ENCODE data around the gene HIPK1.
"Not testable (repeated sequence)": the region's sequence is repeated elsewhere in the genome, so short reads cannot be mapped to it uniquely, and the experiment has no call there.

The HIPK1 gene

DNA sequence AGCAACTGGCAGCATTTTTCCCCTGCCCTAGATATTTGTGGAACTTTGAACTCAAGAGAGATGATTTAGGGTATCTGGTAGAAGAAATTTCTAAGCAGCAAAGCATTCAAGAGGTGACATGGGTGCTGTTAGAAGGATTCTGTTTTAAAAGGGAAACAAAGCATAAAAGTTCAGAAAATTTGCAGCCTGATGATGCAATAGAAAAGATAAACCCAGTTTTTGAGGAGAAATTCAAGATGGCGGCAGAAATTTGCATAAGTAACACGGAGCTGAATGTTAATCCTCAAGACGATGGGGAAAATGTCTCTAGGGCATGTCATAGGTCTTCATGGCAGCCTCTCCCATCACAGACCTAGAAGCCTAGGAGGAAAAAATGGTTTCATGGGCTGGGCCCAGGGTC lies 90.6 kb downstream of the HIPK1 start:
- DNase-seq: not testable (repeated sequence)

- DNase-seq: no peak
Measured at GRCh38 chr1:114021665-114022099, 92.6 kb downstream of the HIPK1 start.

- no peak for DNase-seq
Measured at GRCh38 chr1:114022877-114023276, 93.8 kb downstream of the HIPK1 start.

- DNase-seq: no peak
Measured at GRCh38 chr1:114023377-114023776, 94.3 kb downstream of the HIPK1 start.

DNA sequence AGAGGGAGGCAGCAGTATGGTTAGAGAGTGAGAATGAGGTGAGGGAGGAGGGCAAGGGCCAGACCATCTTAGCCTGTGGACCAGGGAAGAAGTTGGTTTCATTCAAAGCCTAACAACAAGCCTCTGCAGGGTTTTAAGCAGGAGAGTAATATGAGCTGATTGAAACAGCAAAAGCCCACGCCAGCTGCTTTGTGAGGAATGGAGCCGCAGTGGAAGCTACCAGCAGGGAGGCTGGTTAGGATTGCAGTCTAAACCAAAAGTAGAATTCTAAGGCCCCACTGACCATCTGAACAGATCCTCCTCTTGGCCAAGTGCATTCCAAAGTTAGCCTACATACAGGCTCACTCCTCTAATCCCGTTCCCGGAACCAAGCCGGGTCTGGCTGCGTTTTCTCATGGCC lies 94.9 kb downstream of the HIPK1 start:
- DNase-seq: no peak

DNA sequence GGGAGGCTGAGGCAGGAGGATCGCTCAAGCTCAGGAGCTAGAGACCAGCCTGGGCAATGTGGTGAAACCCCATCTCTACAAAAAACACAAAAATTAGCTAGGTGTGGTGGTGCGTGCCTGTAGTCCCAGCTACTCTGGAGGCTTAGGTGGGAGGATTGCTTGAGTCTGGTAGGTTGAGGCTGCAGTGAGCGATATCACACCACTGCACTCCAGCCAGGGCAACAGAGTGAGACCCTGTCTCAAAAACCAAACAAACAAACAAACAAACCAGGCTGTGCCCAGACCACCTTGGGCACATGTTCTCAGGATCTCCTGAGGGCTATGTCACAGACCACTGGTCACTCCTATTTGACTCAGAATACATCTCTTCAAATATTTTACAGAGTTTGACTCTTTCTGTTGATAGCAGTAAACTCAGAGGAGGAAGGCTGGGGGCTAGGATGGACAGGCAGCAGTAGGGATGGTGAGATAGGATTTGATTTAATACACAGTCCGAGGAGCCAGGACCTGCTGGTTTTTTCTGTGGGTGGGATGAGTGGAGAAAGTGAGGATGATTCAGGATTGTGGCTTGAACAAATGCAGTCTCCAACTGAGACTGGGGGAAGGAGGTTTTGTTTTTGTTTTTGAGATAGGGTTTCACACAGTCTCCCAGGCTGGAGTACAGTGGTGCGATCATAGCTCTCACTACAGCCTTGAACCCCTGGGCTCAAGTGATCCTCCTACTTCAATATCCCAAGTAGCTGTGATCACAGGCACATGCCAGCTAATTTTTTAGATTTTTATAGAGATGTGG lies 96.7 kb downstream of the HIPK1 start:
- DNase-seq: no peak

GRCh38 chr1:114026797-114027196 lies 97.7 kb downstream of the HIPK1 start:
- DNase-seq: no peak
